Renal pelvis (tissue), 4 donors: ENCODE measurements around the gene SERAC1. TPM values are rescaled to one million over a fixed set of nuclear protein-coding genes. Genes with fewer than 3 reads are reported as not detected.
"Not testable (repeated sequence)": the region's sequence is repeated elsewhere in the genome, so short reads cannot be mapped to it uniquely, and the experiment has no call there.

Source experiments
- DNase-seq: peaks from one replicate; pipeline ENCODE4 v3.0.0-alpha.2; 2013
- polyA plus RNA-seq, 3 donors: library from polyadenylated mRNA; unstranded; fragments of 120-200 nt; gene quantifications; one replicate each; pipeline ENCODE4 v1.2.1, GENCODE V29; 2013; ENCODE audit not compliant: insufficient read length in 3 of 3

The SERAC1 gene
- polyA plus RNA-seq, 3 donors: 10.1 to 16.2 (median 14.3) TPM

DNA sequence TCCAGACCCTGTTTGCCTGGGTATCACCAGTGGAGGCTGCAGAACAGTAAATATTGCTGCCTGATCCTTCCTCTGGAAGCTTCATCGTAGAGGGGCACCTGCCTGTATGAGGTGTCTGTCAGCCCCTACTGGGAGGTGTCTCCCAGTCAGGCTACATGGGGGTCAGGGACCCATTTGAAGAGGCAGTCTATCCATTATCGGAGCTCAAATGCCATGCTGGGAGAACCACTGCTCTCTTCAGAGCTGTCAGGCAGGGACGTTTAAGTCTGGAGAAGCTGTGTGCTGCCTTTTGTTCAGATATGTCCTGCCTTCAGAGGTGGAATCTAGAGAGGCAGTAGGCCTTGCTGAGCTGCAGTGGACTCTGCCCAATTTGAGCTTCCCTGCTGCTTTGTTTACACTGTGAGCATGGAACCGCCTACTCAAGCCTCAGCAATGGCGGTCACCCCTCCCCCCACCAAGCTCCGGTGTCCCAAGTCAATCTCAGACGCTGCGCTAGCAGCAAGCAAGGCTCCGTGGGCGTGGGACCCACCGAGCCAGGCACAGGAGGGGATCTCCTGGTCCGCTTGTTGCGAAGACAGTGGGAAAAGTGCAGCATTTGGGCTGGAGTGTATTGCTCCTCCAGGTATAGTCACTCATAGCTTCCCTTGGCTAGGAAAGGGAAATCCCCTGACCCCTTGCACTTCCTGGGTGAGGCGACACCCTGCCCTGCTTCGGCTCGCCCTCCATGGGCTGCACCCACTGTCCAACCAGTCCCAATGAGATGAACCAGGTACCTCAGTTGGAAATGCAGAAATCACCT, 15.3 kb upstream of the SERAC1 start:
- not testable (repeated sequence) for DNase-seq

DNA sequence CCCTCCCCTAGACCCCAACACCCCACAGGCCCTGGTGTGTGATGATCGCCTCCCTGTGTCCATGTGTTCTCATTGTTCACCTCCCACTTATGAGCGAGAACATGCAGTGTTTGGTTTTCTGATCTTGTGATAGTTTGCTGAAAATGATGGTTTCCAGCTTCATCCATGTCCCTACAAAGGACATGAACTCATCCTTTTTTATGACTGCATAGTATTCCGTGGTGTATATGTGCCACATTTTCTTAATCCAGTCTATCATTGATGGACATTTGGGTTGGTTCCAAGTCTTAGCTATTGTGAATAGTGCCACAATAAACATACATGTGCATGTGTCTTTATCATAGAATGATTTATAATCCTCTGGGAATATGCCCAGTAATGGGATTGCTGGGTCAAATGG, 9.7 kb upstream of the SERAC1 start:
- not testable (repeated sequence) for DNase-seq

GRCh38 chr6:158175111-158175510, 7.0 kb upstream of the SERAC1 start:
- no peak for DNase-seq

GRCh38 chr6:158174514-158174913, 6.5 kb upstream of the SERAC1 start:
- no peak for DNase-seq

DNA sequence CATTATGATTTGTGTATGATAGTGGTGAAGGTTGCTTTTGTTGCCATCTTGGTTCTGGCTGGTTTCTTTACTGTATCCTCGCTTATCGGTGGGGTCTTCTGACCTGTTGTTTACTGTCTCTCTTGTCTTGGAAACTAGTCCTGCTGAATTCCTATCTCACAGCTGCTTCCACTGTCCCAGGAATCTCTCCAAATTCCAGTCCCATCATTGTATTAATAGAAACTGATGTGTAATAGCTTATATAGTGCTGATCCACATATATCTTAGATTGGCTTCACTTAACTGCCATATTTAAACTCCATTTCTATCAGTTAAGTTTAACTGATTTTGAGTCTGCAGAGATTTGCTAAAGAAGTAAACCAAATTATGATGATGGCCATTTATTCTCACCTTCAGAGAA, 6.0 kb upstream of the SERAC1 start:
- DNase-seq: no peak

- DNase-seq: no peak
Observed at GRCh38 chr6:158172001-158172400, 3.9 kb upstream of the SERAC1 start.

DNA sequence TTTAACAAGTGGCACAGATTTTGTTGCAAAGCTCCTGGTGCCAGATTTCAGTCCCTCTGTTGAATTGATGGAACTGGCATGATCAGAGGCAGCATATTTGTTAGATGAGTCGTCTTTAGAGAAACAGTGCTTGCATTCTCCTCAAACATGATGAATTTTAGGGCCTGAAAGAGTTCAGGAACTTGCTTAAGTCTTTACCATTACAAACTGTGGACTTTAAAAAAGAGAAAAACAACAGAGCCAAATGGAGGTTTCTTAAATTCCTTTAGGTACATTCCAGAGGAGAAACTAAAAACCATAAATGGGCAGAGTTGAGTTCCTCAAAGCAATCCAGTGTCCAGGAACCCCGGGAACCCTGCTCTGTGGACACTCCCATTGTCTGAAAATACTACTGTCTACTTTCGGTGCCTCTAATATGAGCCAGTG, 2.6 kb upstream of the SERAC1 start:
- no peak for DNase-seq

GRCh38 chr6:158169634-158170033, 1.6 kb upstream of the SERAC1 start:
- not testable (repeated sequence) for DNase-seq

DNA sequence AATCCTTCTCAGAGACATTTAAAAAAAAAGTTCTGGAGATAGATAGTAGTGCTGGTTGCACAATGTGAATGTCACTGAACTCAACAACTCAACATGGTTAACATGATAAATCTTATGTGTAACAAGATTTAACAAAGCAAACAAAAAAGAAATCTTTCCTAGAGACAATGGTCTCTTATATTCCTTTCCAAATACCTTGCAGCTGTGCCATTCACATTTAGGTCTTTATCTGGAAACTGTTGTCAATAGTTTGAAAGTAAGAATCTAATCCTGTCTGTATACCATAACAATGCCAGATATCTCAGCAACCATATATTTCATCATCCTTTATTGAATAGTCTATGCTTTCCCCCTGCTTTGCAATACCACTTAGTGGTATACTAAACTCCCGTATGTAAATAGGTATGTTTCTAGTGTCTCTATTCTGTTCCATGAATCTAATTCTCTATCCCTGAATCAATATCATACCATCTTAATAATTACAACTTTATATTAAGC, 2.1 kb downstream of the SERAC1 start:
- DNase-seq: no peak

DNA sequence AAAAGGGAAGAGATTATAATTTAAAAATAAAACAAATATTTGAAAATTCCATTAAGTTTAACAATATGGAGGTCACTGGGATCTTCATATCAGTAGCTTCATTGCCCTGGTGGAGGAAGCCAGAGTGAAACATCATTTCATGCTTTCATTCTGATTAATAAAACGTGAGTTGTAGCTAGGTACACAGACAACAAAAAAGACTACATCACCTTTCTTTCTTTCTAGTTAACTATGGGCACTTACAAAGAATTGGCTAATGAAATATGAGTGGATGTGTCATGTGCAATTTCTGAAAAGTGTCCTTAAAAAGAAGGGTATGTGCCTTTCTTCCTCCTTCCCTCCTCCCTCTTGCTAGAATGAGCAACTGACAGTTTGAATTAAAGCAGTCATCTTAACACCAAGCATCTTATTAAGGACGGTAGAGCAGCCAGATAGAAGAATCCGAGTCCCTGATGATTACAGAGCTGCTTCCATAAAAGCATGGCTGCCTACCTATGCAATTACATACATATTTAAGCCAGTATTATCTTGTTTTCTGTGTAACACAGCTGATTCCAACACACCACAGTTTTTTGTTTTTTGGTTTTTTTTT, 3.4 kb downstream of the SERAC1 start:
- no peak for DNase-seq

DNA sequence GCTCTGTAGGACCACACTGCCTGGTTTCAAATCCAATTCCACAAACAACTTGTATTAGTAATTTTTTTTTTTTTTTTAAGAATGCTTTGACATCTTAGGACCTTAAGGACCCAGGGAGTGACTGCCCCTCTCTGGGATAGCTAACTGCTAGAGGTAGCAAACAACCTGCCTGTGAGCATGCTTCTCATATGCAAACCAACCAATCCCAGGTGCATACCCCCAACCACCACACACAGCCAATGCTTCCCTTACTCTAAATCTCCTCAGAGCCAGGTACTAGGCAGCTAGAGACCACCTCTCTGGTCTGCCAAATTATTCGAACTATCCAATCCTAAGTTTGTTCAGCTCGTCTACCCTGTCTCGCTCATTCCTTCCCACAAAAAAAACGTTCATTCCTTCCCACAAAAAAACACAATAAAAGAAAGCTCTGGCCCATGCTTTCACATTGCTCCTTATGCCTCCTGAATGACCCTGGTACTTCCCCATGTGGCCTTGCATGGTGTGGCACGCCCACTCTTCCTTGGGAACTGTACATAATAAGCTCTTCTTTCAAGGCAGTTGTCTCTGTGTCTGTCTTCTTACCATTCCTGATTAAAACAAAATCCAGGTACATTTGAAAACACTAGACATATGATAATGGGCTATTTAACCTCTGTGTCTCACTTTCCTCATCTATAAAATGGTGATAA, 6.4 kb downstream of the SERAC1 start:
- no peak for DNase-seq

- DNase-seq: no peak
Observed at GRCh38 chr6:158160932-158161539, 7.0 kb downstream of the SERAC1 start.

DNA sequence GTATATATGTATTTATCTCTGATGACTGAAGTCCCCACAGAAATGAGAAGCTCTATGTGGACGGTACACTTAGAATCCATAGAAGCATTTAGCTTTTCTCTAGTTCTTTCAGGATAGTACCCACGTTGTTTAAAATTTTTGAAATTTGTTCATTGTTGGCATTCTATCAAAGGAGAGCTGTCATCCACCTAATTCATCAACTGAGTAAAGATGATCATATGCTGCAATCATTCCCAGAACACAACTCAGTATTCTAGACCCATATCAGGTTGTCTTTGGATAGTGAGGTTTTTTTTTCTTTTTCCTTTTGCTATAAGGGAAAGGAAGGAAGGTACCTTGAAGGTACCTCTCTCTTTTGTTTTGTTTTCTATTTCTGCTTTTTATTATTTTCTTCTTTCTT, 9.3 kb downstream of the SERAC1 start:
- DNase-seq: no peak

DNA sequence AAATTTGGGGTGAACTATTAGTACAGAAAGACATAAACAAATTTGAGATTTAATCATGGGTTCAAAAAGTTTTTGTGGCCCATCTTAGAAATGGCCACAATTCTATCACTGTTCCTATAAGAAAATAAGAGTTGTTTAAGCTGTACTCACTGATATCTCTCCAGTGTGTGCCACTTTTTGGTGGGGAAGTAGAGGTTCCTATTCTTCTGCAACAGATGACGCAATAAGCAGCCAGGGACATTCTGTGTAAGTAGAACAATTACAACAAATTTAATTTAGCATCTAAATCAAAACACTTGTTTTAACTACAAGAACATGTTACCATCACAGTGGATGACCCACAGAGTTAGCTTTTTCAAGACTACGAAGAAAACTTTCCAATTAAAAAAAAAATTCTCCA, 9.9 kb downstream of the SERAC1 start:
- DNase-seq: no peak

DNA sequence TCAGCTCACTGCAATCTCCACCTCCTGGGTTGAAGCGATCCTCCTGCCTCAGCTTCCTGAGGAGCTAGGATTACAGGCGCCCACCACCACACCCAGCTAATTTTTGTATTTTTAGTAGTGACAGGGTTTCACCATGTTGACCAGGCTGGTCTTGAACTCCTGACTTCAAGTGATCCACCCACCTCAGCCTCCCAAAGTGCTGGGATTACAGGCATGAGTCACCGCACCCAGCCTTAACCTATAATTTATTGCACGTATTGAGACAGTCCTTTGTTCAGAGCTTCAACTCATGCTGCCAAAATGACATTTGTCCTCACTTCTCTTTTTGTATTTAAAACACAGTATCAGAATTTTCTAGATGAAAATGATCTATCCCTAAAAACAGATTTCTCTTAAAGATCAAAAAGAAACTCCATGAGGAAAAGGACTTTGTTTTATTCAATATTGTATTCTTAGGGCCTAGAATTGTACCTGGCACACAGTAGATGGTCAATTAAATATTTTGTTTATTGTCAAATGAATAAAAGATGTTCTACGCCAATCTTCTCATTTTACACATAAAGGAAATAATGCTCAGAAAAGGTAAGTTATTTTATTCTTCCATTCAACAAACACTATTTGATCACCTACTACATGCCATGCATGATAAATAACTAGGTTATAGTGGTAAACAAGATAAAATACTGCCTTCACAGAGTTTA, 10.8 kb downstream of the SERAC1 start:
- no peak for DNase-seq

GRCh38 chr6:158154816-158155215, 13.2 kb downstream of the SERAC1 start:
- no peak for DNase-seq

DNA sequence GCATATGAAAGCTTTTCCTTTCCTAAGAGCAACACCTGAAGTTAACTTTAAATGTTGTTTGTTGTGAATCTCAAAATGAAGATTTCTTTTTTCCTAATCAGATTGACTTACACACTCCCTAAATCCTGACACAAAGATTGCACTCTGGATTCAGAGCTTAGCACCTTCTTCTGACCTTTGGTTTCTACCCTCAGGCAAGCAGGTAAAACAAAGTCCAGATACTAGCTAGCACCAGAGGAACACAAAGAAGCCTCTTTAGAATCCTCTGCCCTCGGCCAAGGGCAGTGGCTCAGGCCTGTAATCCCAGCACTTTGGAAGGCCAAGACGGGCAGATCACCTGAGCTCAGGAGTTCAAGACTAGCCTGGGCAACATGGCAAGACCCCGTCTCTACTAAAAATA, 14.5 kb downstream of the SERAC1 start:
- no peak for DNase-seq

GRCh38 chr6:158152659-158153058, 15.4 kb downstream of the SERAC1 start:
- DNase-seq: no peak

- DNase-seq: not testable (repeated sequence)
Observed at GRCh38 chr6:158152025-158152424, 16.0 kb downstream of the SERAC1 start.

DNA sequence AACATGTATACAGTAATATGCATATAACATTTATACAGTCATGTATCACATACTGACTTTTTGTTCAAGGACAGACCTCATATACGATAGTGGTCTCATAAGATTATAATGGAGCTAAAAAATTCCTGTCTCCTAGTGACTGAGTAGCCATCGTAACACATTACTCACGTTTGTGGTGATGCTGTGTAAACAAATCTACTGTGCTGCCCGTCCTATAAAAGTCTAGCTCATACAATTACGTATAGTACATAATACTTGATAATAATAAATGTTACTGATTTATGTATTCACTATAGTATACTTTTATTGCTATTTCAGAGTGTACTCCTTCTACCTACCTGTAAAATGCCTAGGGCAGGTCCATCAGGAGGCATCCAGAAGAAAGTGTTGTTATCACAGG, 17.4 kb downstream of the SERAC1 start:
- no peak for DNase-seq

GRCh38 chr6:158149641-158150040, 18.4 kb downstream of the SERAC1 start:
- no peak for DNase-seq

DNA sequence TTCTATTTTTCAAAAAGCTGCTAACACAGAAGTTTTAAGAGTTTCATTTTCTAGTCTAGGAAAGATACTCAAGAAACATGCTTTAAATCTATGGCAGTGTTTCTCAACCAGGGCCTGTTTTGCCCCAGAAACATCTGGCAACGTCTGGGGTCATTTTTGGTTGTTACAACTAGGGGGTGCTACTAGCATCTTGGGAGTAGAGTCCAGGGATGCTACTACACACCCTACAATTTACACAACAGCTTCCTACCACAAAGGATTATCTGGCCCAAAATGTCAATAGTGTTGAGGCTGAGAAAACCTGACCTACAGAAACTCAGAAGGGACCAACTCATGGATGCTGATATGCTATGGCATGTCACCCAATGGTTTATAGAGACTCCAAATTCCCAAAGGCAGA, 24.4 kb downstream of the SERAC1 start:
- DNase-seq: no peak
